ENCODE results near the gene TMEM182. TPM values are rescaled to one million over a fixed set of nuclear protein-coding genes. Genes with fewer than 3 reads are reported as not detected.

The TMEM182 gene, protein sequence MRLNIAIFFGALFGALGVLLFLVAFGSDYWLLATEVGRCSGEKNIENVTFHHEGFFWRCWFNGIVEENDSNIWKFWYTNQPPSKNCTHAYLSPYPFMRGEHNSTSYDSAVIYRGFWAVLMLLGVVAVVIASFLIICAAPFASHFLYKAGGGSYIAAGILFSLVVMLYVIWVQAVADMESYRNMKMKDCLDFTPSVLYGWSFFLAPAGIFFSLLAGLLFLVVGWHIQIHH
- total RNA-seq = 2.0 TPM

DNA sequence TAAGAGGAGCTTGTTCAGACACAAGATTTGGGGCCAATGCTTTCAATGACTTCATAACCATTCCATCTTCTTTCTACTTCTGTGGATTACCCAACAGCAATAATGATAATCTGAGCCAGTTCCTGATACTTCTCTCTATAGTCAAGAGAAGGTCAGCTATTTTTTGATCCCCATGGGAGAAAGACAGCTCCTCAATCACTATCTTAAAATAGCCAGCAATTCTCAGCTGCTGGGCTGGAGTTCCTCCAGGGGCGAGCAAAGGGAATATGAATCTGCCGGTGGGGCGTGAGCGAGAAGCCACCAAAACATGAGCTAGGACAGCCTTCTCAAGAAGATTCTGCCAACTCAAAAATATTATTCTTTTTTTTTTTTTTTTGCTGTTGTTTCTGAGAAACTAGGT, at the start of gene TMEM182:
Gene TMEM182, plus strand, starts transcription at position 269 of the 400 bp plus-strand sequence. CDS start 187 bp downstream, outside the sequence.
- FAIRE-seq = no peak
- DNase-seq (ENCODE audit: low spot score in 2 of 2) = no peak

DNA sequence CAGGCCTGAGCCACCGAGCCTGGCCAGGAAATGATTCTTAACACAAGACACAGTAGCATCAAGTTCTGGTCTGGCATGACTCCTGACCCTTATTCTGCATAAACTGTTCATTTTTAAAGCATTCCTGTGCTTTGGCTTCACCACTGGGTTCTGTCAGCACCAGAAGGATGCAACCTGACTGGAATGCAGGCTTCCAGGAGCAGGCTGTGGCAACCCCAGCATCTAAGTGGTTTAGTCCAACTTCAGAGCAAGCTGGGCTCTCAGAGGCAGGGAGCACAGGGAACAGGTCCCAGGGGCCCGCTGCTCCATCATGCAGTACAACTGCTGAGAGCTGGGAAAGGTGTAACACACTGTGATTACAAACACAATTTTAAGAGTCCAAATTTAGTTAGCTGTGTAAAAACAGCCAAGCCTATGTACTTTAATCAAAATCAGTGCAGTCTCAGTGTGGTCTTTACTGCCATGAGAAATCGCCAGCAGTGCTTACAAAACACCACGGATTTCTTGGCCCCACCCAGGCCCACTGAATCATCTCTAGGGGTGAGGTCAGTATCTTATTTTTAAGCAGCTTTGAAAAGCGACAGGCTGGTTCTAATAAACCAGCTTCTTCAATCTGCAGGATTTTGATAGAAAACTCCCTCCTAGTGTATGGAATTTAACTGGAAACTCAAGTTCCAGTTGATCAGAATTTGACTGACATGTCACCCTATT, 44.4 kb upstream of the TMEM182 start:
- no peak for FAIRE-seq
- DNase-seq (ENCODE audit: low spot score in 2 of 2) = no peak

DNA sequence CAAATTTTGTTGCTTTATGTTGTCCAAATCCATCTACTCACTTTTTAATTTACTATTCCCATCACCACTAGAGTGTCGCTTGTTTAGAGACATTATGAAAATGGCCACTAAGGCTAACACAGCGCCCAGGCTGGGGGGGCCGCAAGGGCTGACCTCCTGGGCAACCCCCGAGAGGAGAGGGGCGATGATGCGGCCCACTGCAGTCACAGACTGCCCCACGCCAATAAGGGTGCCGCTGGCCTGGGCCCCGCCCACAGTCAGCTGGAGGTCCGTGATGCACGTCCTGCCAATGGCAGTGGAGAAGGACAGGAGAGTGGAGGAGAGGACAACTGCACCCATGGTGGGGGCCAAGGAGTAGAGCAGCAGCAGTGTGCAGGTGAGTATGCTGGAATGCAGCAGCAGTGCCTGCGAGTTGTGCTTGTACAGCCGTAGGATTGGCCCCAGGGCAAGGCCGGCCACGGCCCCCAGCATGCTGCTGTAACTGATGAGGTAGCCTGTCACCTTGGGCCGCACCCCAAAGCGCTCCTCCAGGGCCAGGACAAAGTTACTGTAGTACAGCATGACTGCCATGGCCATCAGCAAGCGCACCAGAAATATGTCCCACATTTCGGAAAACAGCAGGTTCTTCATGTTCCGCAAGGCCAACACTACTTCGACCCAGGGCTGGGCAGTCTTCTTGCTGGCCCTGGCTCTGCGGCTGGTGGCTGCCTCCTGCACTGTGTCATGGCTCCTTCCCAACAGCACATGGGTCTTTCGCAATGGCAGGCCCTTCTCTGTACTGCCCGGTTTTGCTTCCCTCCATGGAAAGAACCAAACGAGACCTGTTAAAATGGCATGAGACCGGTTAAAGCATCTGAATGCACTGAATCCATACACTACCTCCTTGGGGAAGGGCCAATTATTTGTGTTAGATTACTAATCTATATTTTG, 43.2 kb upstream of the TMEM182 start:
- FAIRE-seq = no peak

DNA sequence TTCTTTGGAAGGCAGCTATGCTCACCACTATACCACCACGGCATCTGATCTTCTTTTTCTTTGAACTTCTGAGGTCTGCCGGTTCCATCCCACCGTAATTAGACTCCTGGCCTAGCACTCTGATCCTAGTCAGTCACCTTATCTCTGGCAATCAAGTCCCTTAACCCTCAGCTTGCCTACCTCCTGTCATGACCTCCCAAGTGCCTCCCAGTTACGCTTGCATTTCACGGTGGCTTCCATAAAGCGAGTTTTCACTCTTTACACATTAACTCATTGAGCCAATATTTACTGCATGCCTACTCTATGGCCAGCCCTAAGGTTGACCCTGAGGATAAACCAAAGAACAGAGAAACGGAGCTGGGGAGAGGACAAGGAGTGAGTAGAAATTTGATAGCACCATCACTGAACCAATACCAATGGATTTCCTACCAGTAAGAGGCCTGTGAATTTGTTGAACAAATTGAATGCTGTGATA, 37.8 kb upstream of the TMEM182 start:
- no peak for FAIRE-seq

More for the DNA sequence above, 43.2 kb upstream of the TMEM182 start:
- DNase-seq (ENCODE audit: low spot score in 2 of 2) = no peak

DNA sequence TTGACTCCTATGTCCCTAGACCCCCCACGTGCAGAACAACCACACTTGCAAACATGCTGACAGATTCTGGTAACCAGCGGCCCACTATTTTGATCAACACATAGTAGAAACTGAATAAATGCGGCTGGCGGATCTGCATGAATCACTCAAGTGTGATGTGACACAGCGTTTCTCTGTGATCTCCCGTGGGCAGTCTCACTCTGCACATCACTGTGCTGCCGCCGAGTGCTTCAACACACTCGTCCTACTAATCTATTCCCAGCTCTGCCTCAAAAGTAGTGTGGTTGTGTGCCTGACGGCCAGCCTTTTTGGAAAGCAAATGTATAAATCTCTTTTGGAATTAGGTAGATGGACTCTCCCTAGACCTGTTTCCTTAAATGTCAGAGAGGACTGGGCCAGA, 37.3 kb upstream of the TMEM182 start:
- FAIRE-seq = no peak
- no peak for DNase-seq (ENCODE audit: low spot score in 2 of 2)

More for the DNA sequence above, 37.8 kb upstream of the TMEM182 start:
- no peak for DNase-seq (ENCODE audit: low spot score in 2 of 2)

DNA sequence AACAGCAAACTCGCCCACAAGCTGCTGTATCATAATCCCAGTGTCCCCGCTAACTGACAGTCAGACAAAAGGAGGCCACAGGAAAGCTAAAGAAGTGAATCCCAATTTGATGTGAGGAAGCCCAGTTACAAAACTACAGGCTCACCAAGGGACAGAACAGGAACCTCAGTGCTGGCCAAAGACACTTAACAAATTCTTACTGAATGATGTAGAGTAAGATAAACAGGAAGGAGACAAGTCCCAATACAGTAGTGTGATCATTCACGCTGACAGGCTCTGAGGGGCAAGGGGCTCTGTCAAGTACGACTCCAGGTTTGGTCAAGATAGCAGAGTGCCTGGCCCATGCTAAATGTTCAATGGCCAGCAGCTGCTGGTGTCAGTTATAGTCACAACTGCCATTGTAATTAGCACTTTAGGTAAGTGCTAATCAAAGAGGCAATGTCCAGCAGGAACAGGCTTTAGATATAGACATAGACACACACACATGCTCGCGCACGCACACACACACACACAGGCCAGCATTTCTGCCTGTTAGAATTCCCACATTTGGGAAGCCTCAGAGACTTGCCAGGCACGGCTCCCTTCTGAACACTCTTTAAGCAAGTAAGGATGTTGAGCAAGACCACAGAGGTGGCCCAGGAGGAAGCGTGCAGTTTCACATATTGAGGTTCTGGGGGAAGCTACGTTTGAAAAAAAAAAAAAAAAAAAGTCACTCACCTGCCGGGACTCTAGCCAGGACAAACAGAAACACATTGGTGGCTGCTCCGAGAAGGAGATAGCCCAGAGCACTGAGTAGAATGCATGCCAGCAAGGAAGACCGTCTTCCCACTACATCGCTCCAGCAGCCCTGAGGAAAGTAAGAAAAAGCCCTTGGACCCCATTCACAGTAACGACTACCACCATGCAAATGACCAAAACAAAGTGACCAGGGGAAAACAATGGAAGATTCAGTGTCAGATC, 35.4 kb upstream of the TMEM182 start:
- DNase-seq (ENCODE audit: low spot score in 2 of 2) = no peak
- no peak for FAIRE-seq

DNA sequence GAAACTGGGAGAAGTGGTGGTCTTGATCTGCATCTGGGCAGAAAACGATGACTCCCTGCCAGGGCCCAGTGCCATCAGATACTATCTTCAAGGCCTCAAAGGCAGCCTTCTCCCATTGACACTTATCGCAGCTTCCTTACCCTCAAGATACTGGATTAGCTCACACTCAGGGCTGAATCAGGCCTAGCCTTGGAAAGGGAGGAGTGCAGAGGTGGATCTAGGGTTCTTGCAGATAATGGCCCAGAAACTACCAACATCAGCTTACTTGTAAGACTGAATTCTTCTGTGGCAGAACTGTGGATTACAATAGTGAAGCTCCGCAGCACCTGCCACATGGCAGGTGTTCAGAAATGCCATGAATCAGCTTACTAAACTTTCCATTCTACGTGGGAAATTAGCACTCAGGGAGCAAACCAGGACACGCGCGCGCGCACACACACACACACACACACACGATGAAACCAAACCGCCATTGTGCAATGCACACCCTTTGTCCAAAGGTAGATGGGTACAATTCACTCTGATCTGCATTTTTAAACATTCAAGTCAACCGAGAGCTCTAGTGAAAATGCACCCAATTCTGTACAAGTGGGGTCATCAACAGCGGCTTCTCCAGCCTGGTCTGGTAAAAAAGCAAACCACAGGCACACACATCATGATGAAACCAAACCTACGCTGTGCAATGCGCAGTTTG, 26.3 kb upstream of the TMEM182 start:
- no peak for DNase-seq (ENCODE audit: low spot score in 2 of 2)
- no peak for FAIRE-seq

DNA sequence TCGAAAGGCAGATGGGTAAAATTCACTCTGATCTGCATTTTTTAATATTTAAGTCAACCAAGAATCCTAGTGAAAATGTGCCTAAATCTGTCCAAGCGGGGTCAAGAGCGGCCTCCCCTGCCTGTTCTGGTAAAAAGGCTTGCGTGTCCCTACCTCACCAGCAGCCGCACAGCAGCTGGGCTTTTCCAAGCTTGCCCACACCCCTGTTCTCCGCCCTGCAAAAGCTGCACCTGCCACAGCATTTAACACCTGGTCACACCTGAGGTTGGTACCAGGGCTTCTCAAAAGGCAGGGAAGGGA, 25.8 kb upstream of the TMEM182 start:
- DNase-seq (ENCODE audit: low spot score in 2 of 2) = peak in 1 of 2 donors; percentile 20
- FAIRE-seq = no peak

DNA sequence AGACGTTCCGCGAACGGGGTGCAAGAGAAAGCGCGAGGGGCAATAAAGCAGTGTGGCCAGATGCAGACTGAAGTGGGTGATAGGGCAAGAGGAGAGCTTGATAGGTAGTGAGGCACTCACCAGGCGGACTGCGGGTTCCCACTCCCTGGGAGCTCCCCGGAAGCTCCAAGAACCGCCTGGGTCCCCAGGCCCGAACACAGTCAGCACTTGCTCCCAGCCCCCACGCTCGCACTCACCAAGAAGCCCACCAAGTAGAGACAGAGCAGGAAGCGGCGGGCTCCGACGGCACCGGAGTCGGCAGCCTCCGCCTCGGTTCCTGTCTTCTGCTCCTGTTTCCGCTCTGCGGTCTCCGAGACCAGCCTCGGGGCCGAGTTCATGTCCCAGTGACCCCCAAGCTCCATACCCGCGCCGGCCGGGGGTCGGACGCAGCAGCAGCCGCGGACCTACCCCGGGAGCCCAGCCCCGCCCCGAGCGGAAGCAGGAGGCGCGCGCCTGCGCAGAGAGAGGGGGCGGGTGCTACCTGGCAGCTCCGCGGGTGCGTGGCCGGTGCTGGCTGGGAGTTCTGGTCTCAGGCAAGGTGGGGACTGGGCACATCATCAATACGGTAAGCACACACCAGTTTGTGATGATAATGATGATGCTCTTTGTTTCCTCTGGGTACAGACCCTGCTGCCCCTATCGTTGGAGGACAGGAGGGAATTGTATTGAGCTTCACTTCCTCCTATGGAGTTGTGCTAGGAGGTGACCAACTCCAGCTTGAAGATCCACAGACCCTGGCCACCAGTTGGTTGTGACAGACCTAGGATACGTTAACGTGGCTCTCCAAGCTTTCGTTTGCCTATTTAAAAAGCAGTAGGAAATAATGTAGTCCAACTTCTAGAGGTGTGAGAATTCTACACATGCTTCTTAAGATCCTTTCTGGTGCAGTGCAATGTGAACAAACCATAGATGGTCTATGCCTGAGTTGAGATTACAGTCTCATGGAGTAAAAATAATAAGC, 25.1 kb upstream of the TMEM182 start:
- FAIRE-seq (no peak), DNase-seq (ENCODE audit: low spot score in 2 of 2) (peak; percentile 63 to 81)

DNA sequence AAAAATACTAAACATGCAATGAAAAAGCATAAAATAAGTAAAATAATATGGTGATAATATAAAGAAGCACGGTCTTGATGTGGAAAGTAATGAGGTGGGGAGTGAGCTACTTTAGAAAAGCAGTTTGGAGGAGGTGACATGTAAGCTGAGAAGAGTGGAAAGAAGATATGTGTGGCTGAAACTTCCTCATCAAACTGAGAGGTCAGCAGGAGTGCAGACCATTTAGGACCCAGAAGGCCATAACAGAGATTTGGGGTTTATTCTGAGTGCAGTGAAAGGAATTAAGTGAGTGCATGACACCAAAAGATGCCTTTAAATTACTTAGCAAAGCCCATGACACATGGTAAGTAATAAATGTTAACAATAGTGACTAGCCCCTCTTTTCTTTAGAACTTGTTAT, 24.4 kb upstream of the TMEM182 start:
- DNase-seq (ENCODE audit: low spot score in 2 of 2) (no peak), FAIRE-seq (no peak)

DNA sequence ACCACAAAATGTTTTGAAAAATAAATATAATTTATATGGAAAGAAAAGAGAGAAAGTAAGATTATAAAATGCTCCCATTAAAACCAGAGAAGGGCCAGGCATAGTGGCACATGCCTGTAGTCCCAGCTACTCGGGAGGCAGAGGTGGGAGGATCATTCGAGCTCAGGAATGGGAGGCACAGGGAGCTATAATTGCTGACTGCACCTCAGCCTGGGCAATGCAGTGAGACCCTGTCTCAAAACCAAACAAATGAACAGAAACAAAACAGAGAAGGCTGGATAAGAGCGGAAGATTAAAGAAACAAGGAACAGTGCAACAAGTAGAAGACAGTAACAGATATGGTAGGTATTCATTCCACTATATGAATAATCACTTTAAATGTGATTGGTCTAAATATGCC, 18.6 kb upstream of the TMEM182 start:
- no peak for DNase-seq (ENCODE audit: low spot score in 2 of 2)
- no peak for FAIRE-seq

DNA sequence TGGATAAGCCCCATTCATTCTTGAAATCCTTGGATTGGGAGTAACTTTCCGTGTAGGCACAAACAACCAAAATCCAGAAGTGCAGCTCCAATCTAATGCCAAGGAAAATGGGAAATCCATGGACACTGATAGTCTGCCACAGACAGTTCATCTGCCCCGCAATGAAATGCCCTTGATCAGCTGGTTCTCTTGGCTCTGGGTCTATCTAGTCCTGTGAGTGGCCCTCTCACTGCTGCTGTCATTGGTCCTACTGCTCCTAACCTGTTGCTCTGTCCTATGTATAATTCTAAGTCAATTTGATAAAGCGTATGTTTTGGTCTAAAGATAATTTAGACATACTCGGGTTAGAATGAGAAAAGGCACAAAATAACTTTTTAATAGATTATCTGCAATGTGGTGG, 13.7 kb upstream of the TMEM182 start:
- no peak for FAIRE-seq
- DNase-seq (ENCODE audit: low spot score in 2 of 2) = no peak

DNA sequence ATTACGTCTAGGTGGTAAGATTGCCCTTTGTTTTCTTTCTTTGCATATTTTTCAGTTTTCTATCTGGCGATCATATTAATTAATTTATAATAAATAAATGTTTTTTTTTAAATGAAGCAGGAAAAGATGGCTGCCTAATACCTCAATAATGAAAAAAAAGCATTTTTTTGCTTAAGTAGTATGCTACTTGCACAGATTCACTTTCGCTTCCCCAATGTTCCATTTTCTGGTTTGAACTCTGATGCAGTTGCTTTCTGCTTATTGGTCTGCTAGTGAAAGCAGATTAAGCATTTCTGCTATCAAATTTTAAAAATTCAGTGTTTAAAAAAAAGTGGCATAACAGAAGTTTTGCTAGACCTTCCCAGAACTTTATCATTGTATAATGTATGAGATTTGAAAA, 11.9 kb upstream of the TMEM182 start:
- DNase-seq (ENCODE audit: low spot score in 2 of 2) (no peak), FAIRE-seq (no peak)

DNA sequence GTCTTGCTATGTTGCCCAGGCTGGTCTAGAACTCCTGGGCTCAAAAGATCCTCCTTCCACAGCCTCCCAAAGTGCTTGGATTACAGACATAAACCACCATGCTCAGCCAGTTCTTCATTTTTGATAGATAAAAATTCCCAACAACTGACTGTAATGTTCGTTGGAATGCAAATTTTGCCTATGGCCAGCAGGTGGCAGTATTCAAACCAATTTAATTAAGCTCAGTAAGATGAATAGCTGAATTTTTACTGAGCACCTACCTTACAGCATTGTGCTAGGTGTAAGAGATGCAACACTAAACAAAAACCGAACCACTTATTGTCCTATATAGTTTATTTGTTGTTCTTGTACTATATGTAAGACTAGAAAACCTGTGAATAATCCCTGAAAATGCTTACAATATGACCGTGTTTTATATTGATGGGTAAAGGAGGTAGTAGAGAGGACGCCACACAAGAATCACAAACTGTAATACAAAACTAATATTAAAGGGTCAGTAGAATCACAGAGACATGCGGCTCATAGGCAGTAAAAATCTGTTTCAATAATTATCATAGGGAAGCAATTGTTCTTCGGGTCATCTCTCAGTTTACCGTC, 8.2 kb upstream of the TMEM182 start:
- DNase-seq (ENCODE audit: low spot score in 2 of 2) (peak in 1 of 2 donors; percentile 17), FAIRE-seq (no peak)

DNA sequence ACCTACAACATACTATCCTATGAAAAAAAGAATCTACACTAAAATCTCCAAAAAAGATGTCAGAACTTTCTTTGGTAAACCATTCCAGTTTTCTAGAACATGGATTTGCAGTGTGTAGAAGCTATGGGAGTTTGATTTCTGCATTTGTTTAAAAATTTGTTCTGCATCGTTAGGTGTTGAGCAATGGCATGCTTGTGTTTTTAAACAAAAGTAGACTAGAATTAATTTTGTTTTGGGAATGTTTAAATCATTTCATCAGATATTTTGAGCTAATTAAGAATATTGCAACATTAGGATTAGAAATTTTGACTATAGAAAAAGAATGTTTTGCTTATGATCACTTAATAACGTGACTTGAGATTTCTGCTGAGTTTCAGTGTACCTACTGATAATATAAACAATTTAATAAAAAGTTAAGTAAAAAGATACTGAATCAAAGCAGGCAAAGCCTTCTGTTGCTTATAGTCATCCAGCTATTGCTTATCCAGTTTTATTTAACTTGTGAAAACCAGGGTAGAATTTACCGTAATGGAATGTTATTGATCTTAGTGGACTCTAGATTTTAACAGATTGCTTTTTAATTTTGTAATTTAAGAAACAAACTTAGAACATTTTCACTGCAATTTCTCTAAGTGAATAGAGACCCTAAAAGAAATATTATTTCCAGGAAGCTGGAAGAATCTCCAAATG, 7.2 kb upstream of the TMEM182 start:
- FAIRE-seq (no peak), DNase-seq (ENCODE audit: low spot score in 2 of 2) (no peak)

DNA sequence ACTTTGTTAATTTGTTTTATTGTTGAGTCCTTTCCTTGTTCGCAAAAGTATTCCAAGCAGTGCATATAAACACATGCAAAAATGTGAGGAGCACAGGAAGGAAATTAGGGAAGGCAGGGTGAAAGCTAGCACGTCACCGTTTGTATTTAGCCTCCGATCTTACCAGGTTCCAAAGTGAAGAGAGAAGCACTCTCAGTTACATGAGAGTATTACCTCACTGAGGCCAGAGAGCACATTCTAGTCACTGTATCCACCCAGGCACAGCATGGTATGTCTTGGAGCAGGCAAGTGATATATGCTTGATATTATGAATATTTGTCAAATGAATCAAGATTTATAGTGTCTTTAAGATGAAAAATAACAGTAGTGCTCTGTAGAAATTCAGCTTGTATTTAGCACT, 6.5 kb upstream of the TMEM182 start:
- FAIRE-seq (no peak), DNase-seq (ENCODE audit: low spot score in 2 of 2) (no peak)

DNA sequence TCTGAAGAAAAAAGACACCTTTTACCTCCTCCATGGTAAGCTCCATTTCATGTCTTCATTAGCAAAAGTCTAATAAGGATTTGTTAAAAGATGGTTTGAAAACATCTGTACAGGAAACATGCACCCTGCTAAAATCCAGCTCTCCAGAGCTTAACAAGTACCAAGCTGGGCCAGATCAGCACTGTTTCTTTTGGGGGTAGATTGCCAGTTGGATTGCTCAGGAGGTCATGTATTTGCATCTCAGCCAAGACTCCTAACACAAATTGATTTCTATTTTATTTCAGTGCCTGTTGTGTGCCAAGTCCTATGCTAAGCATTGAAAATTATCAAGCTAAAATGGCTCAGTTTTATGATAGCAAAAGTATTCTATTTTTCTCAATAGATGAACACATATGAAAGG, 3.4 kb upstream of the TMEM182 start:
- DNase-seq (ENCODE audit: low spot score in 2 of 2) (no peak), FAIRE-seq (no peak)
